ENCODE results near the gene WDFY2. TPM values are rescaled to one million over a fixed set of nuclear protein-coding genes. Genes with fewer than 3 reads are reported as not detected.

WDFY2 gene
- total and polyA plus RNA-seq, 2 of the 8 experiments (the other 6 are each of a cell fraction or from before 2014, with no cell fraction given) = 13.9 to 29.0 TPM

DNA sequence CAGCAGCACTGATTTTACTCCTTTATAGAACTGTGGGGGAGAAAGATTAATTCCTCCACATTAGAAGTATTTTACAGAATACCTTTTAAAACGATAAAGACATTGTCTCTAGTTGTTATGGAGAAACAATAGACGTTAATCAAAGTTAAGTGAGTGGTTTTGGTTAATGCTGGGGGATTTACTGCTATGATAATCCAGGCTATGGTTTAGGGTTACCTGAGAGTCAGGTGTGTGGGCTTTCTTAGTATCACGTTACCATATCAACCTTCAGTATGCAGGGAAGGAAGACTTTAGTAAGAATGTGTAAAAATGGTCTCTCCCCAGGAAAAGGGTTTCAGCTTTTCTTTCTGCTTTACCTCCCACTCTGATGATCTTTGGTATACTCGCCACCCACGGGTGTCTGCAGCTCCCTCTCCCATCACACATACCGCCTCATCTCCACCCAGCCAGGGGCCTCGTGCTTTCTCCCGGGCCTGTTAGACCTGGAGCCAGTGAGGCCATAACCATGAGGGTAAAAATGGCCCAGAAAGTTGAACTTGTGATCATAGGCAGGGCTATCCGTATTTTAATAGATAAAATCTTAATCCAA lies 45.6 kb upstream of the WDFY2 start:
- Histone ChIP-seq H3K9me3 (ENCODE audit: insufficient read depth in 2 of 2, low read depth in 1 of 2, low read length in 1 of 2) (no peaks in the 10 kb centered on the region), H3K27ac (ENCODE audit: low read depth, low read length) (no peak overlapping the region), H2AK5ac (ENCODE audit: low read depth, low read length) (no peak overlapping the region), H4K91ac (replicated peaks; ENCODE audit: insufficient read length, low read length) (no peak overlapping the region), H2BK5ac (ENCODE audit: low read depth, low read length) (no peak overlapping the region), H4K20me1 (replicated peaks in 1 of 2; ENCODE audit: control insufficient read depth in 1 of 2, insufficient read depth in 2 of 2, low read length in 2 of 2) (no peaks in the 10 kb centered on the region), H2BK20ac (ENCODE audit: low read length) (no peak overlapping the region), H3K9ac (replicated peaks in 1 of 4; ENCODE audit: extremely low read depth in 1 of 4, low read depth in 3 of 4, low read length in 3 of 4) (no peak overlapping the region), H3K4me2 (ENCODE audit: insufficient read depth in 1 of 2, low read depth in 2 of 2, low read length in 2 of 2) (no peak overlapping the region; a peak in 1 of 4 replicates), H2BK15ac (ENCODE audit: low read length) (no peak overlapping the region), H2BK12ac (ENCODE audit: low read depth, low read length) (no peak overlapping the region), H3K79me1 (ENCODE audit: low read depth, low read length) (no peaks in the 10 kb centered on the region), H3K23me2 (ENCODE audit: low read depth, low read length) (no peaks in the 10 kb centered on the region; the same call in 1 of the 2 replicates), H3K79me2 (ENCODE audit: control insufficient read depth in 1 of 2, insufficient read depth in 2 of 2, low read length in 2 of 2) (no peaks in the 10 kb centered on the region), H3K4ac (replicated peaks; ENCODE audit: insufficient read length, low read depth, low read length) (peak overlapping the region; percentile 64), H3K14ac (ENCODE audit: insufficient read length) (no peak overlapping the region), H3K18ac (ENCODE audit: extremely low read depth, low read length) (no peak overlapping the region), H4K5ac (ENCODE audit: insufficient read length, low read depth, low read length) (no peak overlapping the region), H4K8ac (ENCODE audit: extremely low read depth, insufficient read depth, low read length) (0 out of 2 replicates have a peak overlapping the region, but pooled peaks have one; percentile 31), H2AFZ (ENCODE audit: low read length) (no peak overlapping the region), H3K4me3 (ENCODE audit: extremely low read depth in 1 of 4, insufficient read depth in 2 of 4, low read depth in 3 of 4, low read length in 4 of 4) (no peak overlapping the region; a peak in 1 of 8 replicates), H3K4me1 (replicated peaks in 1 of 4; ENCODE audit: control insufficient read depth in 3 of 4, insufficient read depth in 4 of 4, low read length in 3 of 4) (peaks cover 0 to 13% (median 5%) of the 10 kb centered on the region in 4 experiments; a peak in 4 of 7 replicates), H3K27me3 (replicated peaks in 1 of 4; ENCODE audit: control insufficient read depth in 3 of 4, extremely low read depth in 1 of 4, insufficient read depth in 3 of 4, low read length in 3 of 4) (no peaks in the 10 kb centered on the region), H3K23ac (ENCODE audit: insufficient read length) (no peak overlapping the region), H3K56ac (replicated peaks; ENCODE audit: insufficient read length, low read depth, low read length) (no peak overlapping the region), H3K36me3 (ENCODE audit: control insufficient read depth in 2 of 4, insufficient read depth in 4 of 4, low read length in 3 of 4) (no peaks in the 10 kb centered on the region), H2BK120ac (replicated peaks; ENCODE audit: low read depth, low read length) (no peak overlapping the region)
- ChIA-PET POLR2A (ENCODE audit: partially characterized antibody) (interaction anchor here (0.7 to 1.4 kb wide), 2 partner anchors 13 to 45 kb away, joined by 3 to 4 read pairs; no protein-coding TSS in a partner anchor), CTCF (ENCODE audit: partially characterized antibody) (interaction anchor here (0.9 kb wide), 1 partner anchor 13 kb away, joined by 3 read pairs; no protein-coding TSS in a partner anchor)
- 64% methylated on average over 9 of the region's 9 CpGs; no CpG with 5 or more reads in 1 of the 2 experiments for WGBS, 2 experiments (ENCODE audit: extremely low coverage in 1 of 2, insufficient coverage in 1 of 2, insufficient read length in 1 of 2, insufficient replicate concordance in 2 of 2, low coverage in 1 of 2, low lambda C conversion rate in 2 of 2, missing lambda C conversion rate in 1 of 2)
- no peak for DNase-seq (ENCODE audit: low read depth in 1 of 2, low spot score in 2 of 2)
- no peak for FAIRE-seq
- TF ChIP-seq CEBPB (IDR thresholded peaks at IDR 0.05; ENCODE audit: low read depth, low read length) (no peak), RNF2 (IDR thresholded peaks at IDR 0.05; ENCODE audit: borderline replicate concordance, low read depth, low read length, missing control alignments, poor library complexity, severe bottlenecking) (no peak), POLR2A (IDR thresholded peaks at IDR 0.05; ENCODE audit: control extremely low read depth in 1 of 2, low read depth in 2 of 2, low read length in 2 of 2) (no peak), PHF8 (conservative IDR thresholded peaks at IDR 0.05; ENCODE audit: low read depth, low read length) (no peak), TCF12 (IDR thresholded peaks at IDR 0.05; ENCODE audit: low read depth, low read length) (no peak), FOSL1 (IDR thresholded peaks at IDR 0.05; ENCODE audit: insufficient read depth, low read depth, low read length) (no peak), JUN (IDR thresholded peaks at IDR 0.05; ENCODE audit: low read depth, low read length) (no peak), HDAC2 (IDR thresholded peaks at IDR 0.05; ENCODE audit: borderline replicate concordance in 1 of 2, low read depth in 2 of 2, low read length in 2 of 2) (no peak)
- TF ChIP-seq, protein P1, sequence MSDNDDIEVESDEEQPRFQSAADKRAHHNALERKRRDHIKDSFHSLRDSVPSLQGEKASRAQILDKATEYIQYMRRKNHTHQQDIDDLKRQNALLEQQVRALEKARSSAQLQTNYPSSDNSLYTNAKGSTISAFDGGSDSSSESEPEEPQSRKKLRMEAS (IDR thresholded peaks at IDR 0.05) = no peak

Data from H1 (cell line).